Breast epithelium (tissue), 3 donors: ENCODE measurements around the gene ADAM12.

Source experiments
- CTCF ChIP-seq, 3 donors: fragments of 450-650 bp; IDR thresholded peaks; one replicate each; pipeline ENCODE4 v1.5.1; 2016 to 2017; ENCODE audit warnings: antibody characterized with exemption in 3 of 3, mild to moderate bottlenecking in 3 of 3, moderate library complexity in 3 of 3
- POLR2A ChIP-seq: fragments of 450-650 bp; IDR thresholded peaks from one replicate; pipeline ENCODE4 v1.6.1; 2016; ENCODE audit warnings: antibody characterized with exemption, mild to moderate bottlenecking, moderate library complexity
- POLR2AphosphoS5 ChIP-seq, 3 donors: sonication (generic); formaldehyde crosslinking; IDR thresholded peaks; one replicate each; pipeline ENCODE4 v1.6.1; 2017; ENCODE audit warnings: antibody characterized with exemption in 3 of 3

GRCh38 chr10:125984865-125985495 is 403.3 kb downstream of the ADAM12 start:
- TF ChIP-seq CTCF (IDR thresholded peaks at IDR 0.05), result no peak
- TF ChIP-seq POLR2A, result no peak
- TF ChIP-seq POLR2AphosphoS5 (IDR thresholded peaks at IDR 0.05), result no peak
